Muscle of arm (tissue), 12 donors: ENCODE data around the gene ASB8. TPM values are rescaled to one million over a fixed set of nuclear protein-coding genes. Genes with fewer than 3 reads are reported as not detected.
A peak's percentile ranks its signal among the peaks of the same experiment; 100 is the strongest.

Experiments
- DNase-seq: peaks from one replicate; pipeline ENCODE4 v3.0.0-alpha.2; 2013
- polyA plus RNA-seq, 12 donors: library from polyadenylated mRNA; unstranded; fragments of 120-200 nt; gene quantifications; one replicate each; pipeline ENCODE4 v1.2.1, GENCODE V29; 2013; ENCODE audit not compliant: insufficient read length in 12 of 12

The ASB8 gene
- polyA plus RNA-seq, 12 donors: 36.1 to 1,272 (median 64.4) TPM

- no peak for DNase-seq
These were observed 50.4 kb downstream of the ASB8 start for GRCh38 chr12:48106681-48107613.

GRCh38 chr12:48105867-48106680, 51.2 kb downstream of the ASB8 start, which contains the start of gene SENP1:
SENP1 (minus strand) TSS chr12:48106079; CDS start chr12:48101472, 4,607 bp downstream.
- peak; percentile 92 for DNase-seq

- peak; percentile 38 for DNase-seq
These were observed 51.9 kb downstream of the ASB8 start for GRCh38 chr12:48105321-48105866.

GRCh38 chr12:48104531-48104930, 52.8 kb downstream of the ASB8 start:
- DNase-seq: no peak

Other genes with a start within 250 kb of the ASB8 start
- gene TMEM106C, start 193.9 kb downstream of the ASB8 start, polyA plus RNA-seq: 10 to 100 TPM in 11 of 12 donors, not detected in 1; 42.2 to 78.3 (median 65.0) TPM
- gene COL2A1, start 153.0 kb downstream of the ASB8 start, polyA plus RNA-seq: 10 to 100 TPM in 11 of 12 donors, not detected in 1; 13.9 to 78.9 (median 25.9) TPM
- gene SENP1, start 51.4 kb downstream of the ASB8 start, polyA plus RNA-seq: 10 to 100 TPM in 11 of 12 donors, not detected in 1; 13.2 to 20.4 (median 16.7) TPM
- gene PFKM, start 38.2 kb downstream of the ASB8 start, polyA plus RNA-seq: 100 to 1,000 TPM in 11 of 12 donors, not detected in 1; 104 to 345 (median 290) TPM
- gene CCDC184, start 26.1 kb upstream of the ASB8 start, polyA plus RNA-seq: 1 to 10 TPM in 10 of 12 donors, not detected in 2; 1.1 to 5.0 (median 2.3) TPM
- gene OR10AD1, start 45.8 kb upstream of the ASB8 start, polyA plus RNA-seq: under 1 TPM in 7 of 12 donors, not detected in 5; 0.09 to 0.76 (median 0.19) TPM
- gene ZNF641, start 193.4 kb upstream of the ASB8 start, polyA plus RNA-seq: 10 to 100 TPM in 11 of 12 donors, not detected in 1; 14.4 to 21.3 (median 17.8) TPM